ENCODE results near the gene CTSH. TPM values are rescaled to one million over a fixed set of nuclear protein-coding genes. Genes with fewer than 3 reads are reported as not detected.

The CTSH gene
- polyA plus RNA-seq, 1 donor, result 38.3 TPM

DNA sequence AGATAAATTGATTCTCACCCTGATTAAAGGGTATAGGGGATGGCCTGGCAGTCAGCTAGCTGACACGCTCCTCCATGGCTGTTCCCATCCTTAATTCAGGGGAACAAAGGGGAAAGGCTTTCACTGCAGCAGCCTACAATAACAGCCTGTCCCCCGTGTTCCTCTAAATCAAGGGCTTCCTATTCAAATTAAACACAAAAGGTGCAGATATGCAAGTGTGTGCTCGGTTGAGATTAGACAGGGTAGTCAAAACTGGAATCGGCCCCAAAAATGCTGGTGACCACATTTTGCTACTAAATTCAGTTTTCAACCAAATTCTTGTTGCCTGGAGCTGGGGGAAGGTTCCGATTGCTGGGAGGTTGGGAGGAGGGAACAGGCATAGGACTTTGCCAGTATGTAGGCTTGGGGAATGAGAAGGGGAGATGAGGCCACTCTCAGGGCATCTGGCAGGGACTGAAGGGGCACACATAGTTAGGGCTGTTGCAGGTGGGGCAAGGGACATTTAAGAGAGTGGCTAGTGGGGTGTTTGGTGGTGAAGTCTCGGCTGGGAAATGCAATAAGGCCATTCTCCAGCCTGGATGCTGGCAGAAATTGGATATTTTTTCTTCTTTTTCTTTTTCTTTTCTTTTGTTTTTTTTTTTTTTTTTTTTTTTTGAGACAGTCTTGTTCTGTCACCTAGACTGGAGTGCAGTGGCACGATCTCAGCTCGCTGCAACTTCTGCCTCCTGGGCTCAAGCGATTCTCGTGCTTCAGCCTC lies 32.9 kb upstream of the CTSH start:
- DNase-seq, result no peak

GRCh38 chr15:78977091-78977571 lies 32.3 kb upstream of the CTSH start:
- no peak for DNase-seq

DNA sequence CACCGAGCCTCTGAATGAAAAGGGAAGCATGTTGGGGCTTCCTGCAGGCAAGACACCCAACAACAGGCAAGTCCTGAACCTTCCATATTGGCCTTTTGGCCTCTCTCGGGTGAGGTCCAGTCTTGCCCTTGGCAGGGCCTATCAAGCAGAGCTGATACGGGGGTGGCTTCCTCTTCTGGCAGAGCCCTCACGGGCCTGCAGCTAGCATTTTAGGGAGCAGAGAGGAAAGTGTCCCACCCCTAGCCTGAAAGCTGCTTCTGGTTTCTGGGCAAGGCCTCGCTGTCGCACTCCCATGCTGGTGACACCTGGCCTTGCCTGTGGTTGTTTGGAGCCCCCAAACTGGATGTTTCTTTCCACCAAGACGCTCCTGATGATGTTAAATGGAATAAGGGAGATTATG lies 31.8 kb upstream of the CTSH start:
- DNase-seq, result no peak

- no peak for DNase-seq
Observed at GRCh38 chr15:78974272-78974918, 29.5 kb upstream of the CTSH start.

DNA sequence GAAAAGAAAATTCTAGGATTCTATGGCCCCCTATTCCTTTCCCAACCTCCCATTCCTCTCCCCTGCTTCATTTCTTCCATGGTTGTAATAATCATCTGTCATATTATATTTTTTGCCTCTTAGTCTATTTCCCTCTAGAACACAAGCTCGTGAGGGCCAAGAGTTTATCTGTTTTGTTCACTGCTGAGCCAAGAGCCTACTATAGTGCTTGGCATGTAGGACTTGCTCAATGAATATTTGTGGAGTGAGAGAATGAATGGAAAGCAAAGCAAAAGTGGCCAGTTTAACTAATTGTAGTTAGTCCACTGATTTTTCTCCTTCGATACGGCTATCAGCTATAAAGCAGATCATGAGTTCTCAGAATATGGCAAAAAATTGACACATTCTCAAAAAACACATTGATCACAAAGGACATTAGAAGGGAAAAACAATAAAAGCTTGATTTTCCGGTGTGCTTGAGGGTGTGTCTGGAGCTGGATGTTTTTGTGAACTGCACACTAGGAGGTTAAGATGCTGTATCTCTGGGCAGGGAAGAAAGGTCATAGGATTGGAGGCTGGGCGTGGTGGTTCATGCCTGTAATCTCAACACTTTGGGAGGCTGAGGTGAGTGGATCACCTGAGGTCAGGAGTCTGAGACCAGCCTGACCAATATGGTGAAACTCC lies 25.0 kb upstream of the CTSH start:
- no peak for DNase-seq

DNA sequence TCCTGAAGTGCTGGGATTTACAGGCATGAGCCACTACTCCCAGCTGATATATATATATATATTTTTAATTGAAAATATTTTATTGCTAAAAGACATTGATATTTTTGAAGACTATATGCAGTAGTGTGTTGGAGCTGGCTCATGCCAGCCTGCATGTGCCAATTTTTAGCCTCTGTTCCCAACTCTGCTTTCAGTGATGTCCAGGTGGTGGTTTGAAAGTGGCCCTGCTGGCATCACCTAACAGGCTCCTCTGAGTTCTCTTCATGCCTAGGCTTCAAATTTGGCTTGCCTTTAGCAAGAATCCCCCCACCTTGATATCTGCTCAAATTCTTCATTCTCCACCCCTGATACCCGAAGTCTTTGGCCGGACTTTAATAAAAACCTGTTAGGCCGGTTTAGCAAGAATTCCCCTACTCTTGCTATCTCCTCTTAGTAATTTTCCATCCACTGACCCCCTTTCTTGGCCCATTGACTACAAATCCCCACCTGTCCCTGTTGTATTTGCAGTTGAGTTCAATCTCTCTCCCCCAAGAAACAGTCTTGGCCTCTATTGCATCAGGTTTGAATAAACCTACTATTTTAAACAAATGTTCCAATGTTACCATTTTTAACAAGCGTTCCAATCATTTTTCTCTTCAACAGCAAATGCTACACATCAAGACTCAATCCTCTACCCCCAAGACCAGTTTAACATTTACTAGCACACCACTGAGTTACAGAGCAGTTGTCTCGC lies 23.9 kb upstream of the CTSH start:
- DNase-seq, result no peak

DNA sequence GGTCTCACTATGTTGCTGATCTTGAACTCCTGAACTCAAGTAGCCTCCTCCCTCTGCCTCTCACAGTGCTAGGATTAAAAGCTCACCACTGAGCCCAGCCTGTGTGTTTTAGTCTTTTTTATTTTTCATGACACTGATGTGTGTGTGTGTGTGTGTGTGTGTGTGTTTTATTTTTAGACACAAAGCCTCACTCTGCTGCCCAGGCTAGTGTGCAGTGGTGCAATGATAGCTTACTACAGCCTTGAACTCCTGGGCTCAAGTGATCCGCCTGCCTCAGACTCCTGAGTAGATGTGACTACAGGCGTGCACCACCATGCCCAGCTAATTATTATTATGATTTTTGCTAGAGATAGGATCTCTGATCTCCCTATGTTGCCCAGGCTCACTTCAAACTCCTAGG lies 23.3 kb upstream of the CTSH start:
- DNase-seq, result no peak

- DNase-seq, result no peak
Observed at GRCh38 chr15:78960308-78960707, 15.5 kb upstream of the CTSH start.

- no peak for DNase-seq
Observed at GRCh38 chr15:78959360-78959759, 14.5 kb upstream of the CTSH start.

GRCh38 chr15:78957416-78958093 lies 12.7 kb upstream of the CTSH start:
- no peak for DNase-seq

DNA sequence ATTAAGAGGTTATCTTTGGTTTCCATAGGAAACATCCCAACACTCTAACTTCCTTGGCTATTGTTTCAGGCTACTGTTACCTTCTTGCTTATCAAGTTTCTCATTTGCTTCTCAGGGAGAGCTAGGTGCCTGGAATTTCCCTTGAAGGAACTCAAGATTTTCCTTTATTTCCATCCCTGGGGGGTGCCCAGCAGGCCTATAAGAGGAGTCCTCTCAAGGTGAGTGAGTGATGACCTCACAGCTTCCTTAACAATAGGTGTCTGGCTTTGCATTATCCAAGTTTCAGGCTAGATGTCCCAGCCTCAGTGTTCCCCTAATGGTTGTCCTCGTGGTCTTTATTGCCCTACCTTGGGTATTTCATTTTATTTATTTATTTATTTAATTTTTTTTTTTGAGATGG lies 12.1 kb upstream of the CTSH start:
- DNase-seq, result no peak

DNA sequence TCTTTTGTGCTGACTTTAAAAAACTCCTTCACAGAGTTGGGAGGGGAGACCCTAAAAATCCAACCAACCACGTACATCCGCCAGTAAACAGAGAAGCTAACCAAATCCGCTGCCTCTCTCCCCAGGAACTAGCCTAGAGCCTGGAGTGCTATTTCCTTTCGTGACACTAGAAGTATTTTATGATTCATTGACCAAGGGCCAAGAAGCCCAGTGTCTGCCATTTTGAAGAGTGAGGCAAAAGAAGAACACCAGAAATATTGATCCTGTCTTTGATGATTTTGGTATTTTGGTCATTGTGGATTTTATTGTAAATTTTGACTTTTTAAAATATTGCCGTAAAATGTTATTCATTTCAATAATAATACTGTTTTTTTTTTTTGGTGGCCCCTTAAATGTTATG lies 10.5 kb upstream of the CTSH start:
- no peak for DNase-seq

- no peak for DNase-seq
Observed at GRCh38 chr15:78951841-78952238, 7.0 kb upstream of the CTSH start.

- no peak for DNase-seq
Observed at GRCh38 chr15:78950902-78951840, 6.3 kb upstream of the CTSH start.

DNA sequence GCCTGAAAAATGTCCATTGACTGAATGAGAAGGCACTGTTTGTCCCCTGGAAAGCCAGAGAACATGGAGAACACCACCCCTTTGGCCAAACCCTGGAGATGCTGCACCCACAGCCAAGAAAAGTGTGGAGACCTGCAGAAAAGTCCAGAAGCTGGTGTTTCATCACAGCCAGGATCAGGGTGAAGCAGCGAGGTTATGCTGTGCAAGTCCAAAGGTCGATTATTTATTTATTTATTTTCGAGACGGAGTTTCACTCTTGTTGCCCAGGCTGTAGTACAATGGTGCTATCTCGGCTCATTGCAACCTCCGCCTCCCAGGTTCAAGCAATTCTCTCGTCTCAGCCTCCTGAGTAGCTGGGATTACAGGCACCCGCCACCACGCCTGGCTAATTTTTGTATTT lies 5.5 kb upstream of the CTSH start:
- DNase-seq, result no peak

DNA sequence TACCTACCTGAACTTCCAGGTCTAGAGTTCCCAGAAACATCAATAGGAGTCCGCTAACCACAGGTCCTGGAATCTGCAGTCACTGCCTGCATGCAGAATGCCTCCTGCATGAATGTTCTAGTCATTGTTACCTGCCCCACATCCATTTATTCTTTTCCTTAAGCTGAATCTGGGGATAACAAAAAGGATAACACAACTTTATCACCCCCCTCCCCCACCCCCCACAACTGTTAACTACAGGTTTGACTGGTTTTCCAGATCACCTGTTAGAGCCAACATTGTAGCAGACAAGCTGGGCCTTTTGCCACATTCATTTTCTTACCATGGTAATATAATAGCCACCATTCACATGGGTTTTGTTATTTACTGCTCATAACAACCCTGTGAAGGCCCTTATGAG lies 4.6 kb upstream of the CTSH start:
- DNase-seq, result no peak

- no peak for DNase-seq
Observed at GRCh38 chr15:78947506-78947905, 2.7 kb upstream of the CTSH start.

- DNase-seq, result no peak
Observed at GRCh38 chr15:78946493-78946892, 1.6 kb upstream of the CTSH start.

DNA sequence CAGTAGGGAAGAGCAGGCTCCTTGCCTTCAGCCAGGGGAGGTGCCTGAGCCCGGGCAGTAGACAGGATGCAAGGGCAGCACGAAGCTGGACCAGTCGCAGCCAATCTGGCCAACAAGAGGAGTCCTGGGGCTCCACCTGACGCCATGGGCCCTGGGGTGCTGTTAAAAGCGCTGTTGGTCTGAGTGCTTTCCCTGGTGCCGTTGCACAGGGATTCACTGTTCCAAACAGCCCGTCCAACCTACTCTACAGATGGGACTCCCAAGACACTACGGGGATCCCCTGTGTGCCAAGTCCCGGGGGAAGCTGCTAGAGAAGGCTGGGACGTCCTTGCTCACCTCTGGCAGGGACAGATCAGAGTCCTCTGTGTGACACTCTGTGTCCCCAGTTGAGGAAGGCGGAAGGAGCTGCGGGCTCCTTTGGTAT lies 632 bp downstream of the CTSH start:
- no peak for DNase-seq

DNA sequence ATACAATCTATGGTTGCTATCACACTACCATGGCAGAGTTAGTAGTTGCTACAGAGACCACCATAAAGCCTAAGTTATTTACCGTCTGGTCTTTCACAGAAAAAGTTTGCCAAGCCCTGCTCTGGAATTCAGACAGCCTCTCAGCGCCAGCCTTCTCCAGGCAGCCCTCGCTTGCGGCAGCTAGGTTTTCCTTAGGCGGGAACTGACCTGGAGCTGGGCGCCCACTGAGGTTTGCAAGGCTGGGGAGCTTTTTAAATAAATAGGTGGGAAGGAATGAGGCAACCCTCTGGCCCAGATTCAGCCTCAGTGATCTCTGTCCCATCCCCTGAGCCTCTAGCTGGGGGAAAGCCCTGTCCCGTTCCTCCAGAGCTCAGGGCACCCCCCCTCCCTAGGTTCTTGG lies 1.2 kb downstream of the CTSH start:
- DNase-seq, result no peak

DNA sequence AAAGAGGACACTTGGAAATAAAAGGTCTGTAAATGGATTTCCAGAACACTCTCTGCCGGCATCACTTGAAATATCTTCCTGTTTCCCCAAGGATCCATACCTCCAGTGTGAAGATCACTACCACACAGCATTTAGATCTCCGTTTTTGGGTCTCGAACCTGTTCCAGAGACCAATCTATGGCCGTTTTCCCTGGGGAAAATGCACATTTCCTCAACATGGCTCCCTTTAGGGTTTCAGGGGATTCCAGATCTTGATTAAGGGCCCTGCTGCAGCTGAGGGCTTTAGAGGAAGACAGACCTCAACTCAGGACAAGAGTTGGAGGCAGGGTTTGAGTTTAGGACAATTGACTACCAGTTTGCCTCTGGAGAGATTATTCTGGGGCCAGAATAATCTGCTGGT lies 2.1 kb downstream of the CTSH start:
- DNase-seq, result no peak
